K562 (cell line): ENCODE data around the gene NLRP10. TPM values are rescaled to one million over a fixed set of nuclear protein-coding genes. Genes with fewer than 3 reads are reported as not detected.

Experiments
- ATF7 ChIP-seq: fragments of 450-650 bp; IDR thresholded peaks from 2 replicates; pipeline ENCODE4 v1.7.1; 2014; ENCODE audit warnings: mild to moderate bottlenecking, moderate library complexity
- CEBPB ChIP-seq: fragments of 450-650 bp; IDR thresholded peaks from 2 replicates; pipeline ENCODE4 v1.6.1; 2016; ENCODE audit warnings: missing genetic modification characterization, missing compliant biosample characterization
- COPS2 ChIP-seq: fragments of 450-650 bp; conservative IDR thresholded peaks from 2 replicates; pipeline ENCODE4 v1.6.1; 2016; ENCODE audit warnings: mild to moderate bottlenecking, moderate library complexity
- DPF2 ChIP-seq: fragments of 450-650 bp; IDR thresholded peaks from 2 replicates; pipeline ENCODE4 v1.6.1; 2016
- EWSR1 ChIP-seq: fragments of 450-650 bp; IDR thresholded peaks from 2 replicates; pipeline ENCODE4 v1.6.1; 2018; ENCODE audit warnings: borderline replicate concordance, mild to moderate bottlenecking, low read depth, moderate library complexity; ENCODE audit not compliant: partially characterized antibody
- HDAC3 ChIP-seq: fragments of 450-650 bp; IDR thresholded peaks from 2 replicates; pipeline ENCODE4 v1.6.1; 2018; ENCODE audit warnings: borderline replicate concordance, mild to moderate bottlenecking, moderate library complexity; ENCODE audit not compliant: partially characterized antibody
- JUNB ChIP-seq: fragments of 450-650 bp; formaldehyde crosslinking; conservative IDR thresholded peaks from 2 replicates; pipeline ENCODE4 v1.4.0; 2020; ENCODE audit warnings: mild to moderate bottlenecking
- L3MBTL2 ChIP-seq: fragments of 450-650 bp; IDR thresholded peaks from 2 replicates; pipeline ENCODE4 v1.6.1; 2016; ENCODE audit warnings: mild to moderate bottlenecking, moderate library complexity
- MECOM ChIP-seq: fragments of 250-450 bp; sonication (Bioruptor Pico); IDR thresholded peaks from 2 replicates; pipeline ENCODE4 v1.8.0; 2022; ENCODE audit warnings: inconsistent platforms
- MLLT1 ChIP-seq, 2 experiments: fragments of 450-650 bp; IDR thresholded peaks; 2 replicates each; pipeline ENCODE4 v1.6.1; 2016
- NR1H2 ChIP-seq: sonication (generic); formaldehyde crosslinking; IDR thresholded peaks from 2 replicates; pipeline ENCODE4 v1.4.0; 2020; ENCODE audit warnings: mild to moderate bottlenecking, missing genetic modification reagents
- PHB ChIP-seq: fragments of 250-450 bp; sonication (Bioruptor Pico); IDR thresholded peaks from 2 replicates; pipeline ENCODE4 v1.5.0; 2021
- PRDM10 ChIP-seq: fragments of 450-650 bp; IDR thresholded peaks from 2 replicates; pipeline ENCODE4 v1.6.1; 2018; ENCODE audit not compliant: partially characterized antibody
- PTBP1 ChIP-seq: fragments of 200-400 bp; formaldehyde crosslinking; IDR thresholded peaks from 2 replicates; pipeline ENCODE4 v1.6.1; 2017; ENCODE audit warnings: low read depth, low read length
- PTRF ChIP-seq: fragments of 450-650 bp; IDR thresholded peaks from 2 replicates; pipeline ENCODE4 v1.6.1; 2016; ENCODE audit warnings: mild to moderate bottlenecking, missing genetic modification characterization, missing compliant biosample characterization
- TCF3 ChIP-seq: sonication (generic); formaldehyde crosslinking; IDR thresholded peaks from 2 replicates; pipeline ENCODE4 v1.4.0; 2020; ENCODE audit warnings: mild to moderate bottlenecking, missing genetic modification reagents
- TEAD4 ChIP-seq, 2 experiments: sonication (generic) in 1 of 2; formaldehyde crosslinking in 1 of 2; IDR thresholded peaks; 2 replicates each; pipeline versions ENCODE4 v1.6.1 to v1.8.0; 2012 to 2022; ENCODE audit warnings: borderline replicate concordance in 1 of 2, inconsistent platforms in 1 of 2, low read length in 1 of 2, mild to moderate bottlenecking in 1 of 2, missing genetic modification reagents in 1 of 2
- ZBTB9 ChIP-seq: fragments of 450-650 bp; formaldehyde crosslinking; IDR thresholded peaks from 2 replicates; pipeline ENCODE4 v1.4.0; 2020; ENCODE audit warnings: mild to moderate bottlenecking, moderate library complexity
- ZNF175 ChIP-seq: fragments of 200-800 bp; sonication (Bioruptor generic); IDR thresholded peaks from 2 replicates; pipeline ENCODE4 v1.6.1; 2016; ENCODE audit warnings: low read depth, mild to moderate bottlenecking, missing genetic modification characterization, missing compliant biosample characterization
- ZNF354B ChIP-seq: fragments of 250-450 bp; sonication (Bioruptor Pico); IDR thresholded peaks from 2 replicates; pipeline ENCODE4 v1.4.0; 2020
- ZNF584 ChIP-seq: fragments of 200-800 bp; sonication (Bioruptor generic); IDR thresholded peaks from 2 replicates; pipeline ENCODE4 v1.6.1; 2016; ENCODE audit warnings: low read depth, mild to moderate bottlenecking, missing genetic modification characterization, missing compliant biosample characterization
- ZNF707 ChIP-seq: fragments of 250-450 bp; sonication (Bioruptor Pico); conservative IDR thresholded peaks from 2 replicates; pipeline ENCODE4 v1.8.0; 2022; ENCODE audit warnings: inconsistent platforms, mild to moderate bottlenecking, moderate library complexity
- ZNF717 ChIP-seq: fragments of 250-450 bp; sonication (Bioruptor Pico); IDR thresholded peaks from 2 replicates; pipeline ENCODE4 v1.5.0; 2021
- ZZZ3 ChIP-seq: fragments of 450-650 bp; IDR thresholded peaks from 2 replicates; pipeline ENCODE4 v1.6.1; 2016; ENCODE audit warnings: antibody characterized with exemption, mild to moderate bottlenecking, moderate library complexity
- polyA plus RNA-seq, 8 experiments: library from polyadenylated mRNA; depleted of rRNA in 4 of 8; stranded (reverse) in 5 of 8; unstranded in 3 of 8; fragments of >200 nt; fragmentation: Nextera tagmentation in 2 of 8; fragmentation: Illumina TruSeq in 1 of 8; extraction: Ambion mirVana in 2 of 8; extraction: Trizol in 1 of 8; gene quantifications; 2 replicates each; pipeline versions ENCODE4 v1.2.1 to v1.2.3, GENCODE V29; 2011 to 2014; ENCODE audit warnings: inconsistent platforms in 1 of 8, missing spikeins in 1 of 8
- total RNA-seq, 7 experiments: library from RNA; depleted of rRNA in 6 of 7; stranded (reverse); fragments of >200 nt in 6 of 7; fragmentation: Illumina TruSeq in 2 of 7; extraction: Trizol in 2 of 7; gene quantifications; 2 replicates each; pipeline versions ENCODE4 v1.2.1 to v1.2.3, GENCODE V29; 2011 to 2021; ENCODE audit warnings: low replicate concordance in 1 of 7

NLRP10 gene
- total and polyA plus RNA-seq, 9 of the 15 experiments (the other 6 are each of a cell fraction or from before 2014, with no cell fraction given), result 0.04 to 0.14 (median 0.09) TPM; not detected in 6

- TF ChIP-seq CEBPB (tag) (peak; percentile 95), MLLT1 (IDR thresholded peaks at IDR 0.05) (no peak), MECOM (0 out of 2 replicates have a peak, but pooled peaks have one; percentile 47), L3MBTL2 (peak; percentile 24; the same call in 1 of the 2 replicates), COPS2 (no peak), NR1H2 (CRISPR knock-in tag) (no peak), ZNF175 (CRISPR knock-in tag) (no peak), ZNF717 (CRISPR knock-in tag) (no peak), HDAC3 (no peak), TEAD4 (IDR thresholded peaks at IDR 0.05; ENCODE audit: low read length) (peak; percentile 49; the same call in 1 of the 2 replicates), TEAD4 (CRISPR knock-in tag; IDR thresholded peaks at IDR 0.05; ENCODE audit: borderline replicate concordance) (no peak), PTRF (tag) (no peak), ATF7 (peak; percentile 76), JUNB (CRISPR knock-in tag) (0 out of 2 replicates have a peak, but pooled peaks have one; percentile 19), ZNF354B (CRISPR knock-in tag) (no peak), DPF2 (0 out of 2 replicates have a peak, but pooled peaks have one; percentile 25), TCF3 (peak; percentile 25; the same call in 1 of the 2 replicates), ZNF584 (CRISPR knock-in tag) (0 out of 2 replicates have a peak, but pooled peaks have one; percentile 34), PTBP1 (no peak), EWSR1 (no peak), ZZZ3 (no peak), PRDM10 (no peak), ZNF707 (no peak), ZBTB9 (CRISPR knock-in tag) (no peak), PHB (CRISPR knock-in tag) (no peak)
Observed at GRCh38 chr11:7977232-7977917, 12.1 kb upstream of the NLRP10 start (continued).
